Hepatocyte (in vitro differentiated cells): Measurements from ENCODE around the gene MSH3. TPM values are rescaled to one million over a fixed set of nuclear protein-coding genes. Genes with fewer than 3 reads are reported as not detected.

Experiments used
- DNase-seq: peaks from one replicate; pipeline ENCODE4 v3.0.0-alpha.2; 2016; ENCODE audit warnings: low spot score
- H2AFZ ChIP-seq: fragments of 200-600 bp; sonication (generic); 2 replicates; pipeline ENCODE4 v1.6.0; 2016; ENCODE audit warnings: antibody characterized with exemption, mild to moderate bottlenecking
- H3K27ac ChIP-seq: fragments of 200-600 bp; sonication (generic); 2 replicates; pipeline ENCODE4 v1.5.1; 2016; ENCODE audit warnings: mild to moderate bottlenecking
- H3K27me3 ChIP-seq: fragments of 200-600 bp; sonication (generic); 2 replicates; pipeline ENCODE4 v1.6.1; 2016
- H3K36me3 ChIP-seq: fragments of 200-600 bp; sonication (generic); replicated peaks from 2 replicates; pipeline ENCODE4 v1.5.1; 2016; ENCODE audit warnings: low read depth; ENCODE audit not compliant: insufficient read depth
- H3K4me1 ChIP-seq: fragments of 200-600 bp; sonication (generic); 2 replicates; pipeline ENCODE4 v1.5.1; 2016; ENCODE audit warnings: mild to moderate bottlenecking, moderate library complexity; ENCODE audit not compliant: insufficient read depth
- H3K4me2 ChIP-seq: fragments of 200-600 bp; sonication (generic); 2 replicates; pipeline ENCODE4 v1.6.0; 2016
- H3K4me3 ChIP-seq: fragments of 200-600 bp; sonication (generic); 2 replicates; pipeline ENCODE4 v1.5.1; 2016; ENCODE audit warnings: mild to moderate bottlenecking
- H3K79me2 ChIP-seq: fragments of 200-600 bp; sonication (generic); 2 replicates; pipeline ENCODE4 v1.6.0; 2017; ENCODE audit warnings: mild to moderate bottlenecking
- H3K9me2 ChIP-seq: fragments of 200-600 bp; sonication (generic); replicated peaks from 2 replicates; pipeline ENCODE4 v1.6.0; 2017; ENCODE audit warnings: mild to moderate bottlenecking; ENCODE audit not compliant: insufficient read depth
- H3K9me3 ChIP-seq: fragments of 200-600 bp; sonication (generic); 2 replicates; pipeline ENCODE4 v1.5.1; 2016; ENCODE audit warnings: low read depth, mild to moderate bottlenecking
- H4K20me1 ChIP-seq: fragments of 200-600 bp; sonication (generic); 2 replicates; pipeline ENCODE4 v1.6.0; 2016; ENCODE audit warnings: mild to moderate bottlenecking; ENCODE audit not compliant: insufficient read depth, poor library complexity, severe bottlenecking
- EZH2 ChIP-seq: fragments of 200-600 bp; sonication (generic); IDR thresholded peaks from 2 replicates; pipeline ENCODE4 v1.6.1; 2016; ENCODE audit warnings: antibody characterized with exemption, mild to moderate bottlenecking, borderline replicate concordance
- EZH2phosphoT487 ChIP-seq: fragments of 200-600 bp; sonication (generic); IDR thresholded peaks from one replicate; pipeline ENCODE4 v1.6.1; 2018; ENCODE audit warnings: antibody characterized with exemption, mild to moderate bottlenecking, low read depth, moderate library complexity; ENCODE audit not compliant: unreplicated experiment, severe bottlenecking
- WGBS: methylation state at CpG from one replicate; pipeline ENCODE4 v1.1.6; 2016; ENCODE audit warnings: low lambda C conversion rate; ENCODE audit errors: missing lambda C conversion rate; 5-methylcytosine and 5-hydroxymethylcytosine counted together
- polyA plus RNA-seq: library from polyadenylated mRNA; unstranded; fragments of >200 nt; fragmentation: Nextera tagmentation; extraction: Ambion mirVana; gene quantifications from 2 replicates; pipeline ENCODE4 v1.2.1, GENCODE V29; 2016
- total RNA-seq: library from RNA; depleted of rRNA; stranded (reverse); fragments of >200 nt; gene quantifications from 2 replicates; pipeline ENCODE4 v1.2.3, GENCODE V29; 2014
- TF ChIP-seq, protein P1 (sequence below): fragments of 200-600 bp; sonication (generic); IDR thresholded peaks from 2 replicates; pipeline ENCODE4 v1.5.1; 2016; ENCODE audit warnings: antibody characterized with exemption, mild to moderate bottlenecking; ENCODE audit not compliant: poor library complexity

Gene MSH3
- total and polyA plus RNA-seq, 2 experiments from 2014 or later, result 8.1 to 13.2 TPM

DNA sequence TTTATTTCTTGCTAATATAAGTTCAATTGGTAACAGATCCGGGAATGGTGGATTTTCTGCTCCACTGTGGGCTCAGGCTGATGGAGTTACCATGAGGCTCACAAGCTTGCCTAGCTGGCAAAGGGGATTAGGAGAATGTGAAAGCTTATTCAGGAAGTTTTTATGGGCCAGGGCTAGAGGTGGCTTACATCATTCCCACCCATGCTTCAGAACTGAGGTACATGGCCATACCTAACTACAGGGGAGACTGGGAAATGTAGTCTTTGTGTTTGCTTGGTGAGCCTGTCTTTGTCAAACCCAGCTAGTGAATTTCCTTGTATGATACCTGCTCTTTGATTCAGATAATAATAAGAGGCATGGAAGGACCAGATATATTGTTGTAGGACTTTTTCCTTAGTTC is 106.2 kb downstream of the MSH3 start:
- Histone ChIP-seq H4K20me1 (no peaks in the 10 kb centered on the region), H3K4me3 (no peak overlapping the region), H3K27ac (no peak overlapping the region), H3K79me2 (no peaks in the 10 kb centered on the region), H3K9me3 (no peaks in the 10 kb centered on the region), H3K9me2 (no peaks in the 10 kb centered on the region), H3K27me3 (no peaks in the 10 kb centered on the region), H3K36me3 (no peaks in the 10 kb centered on the region), H3K4me2 (no peak overlapping the region), H2AFZ (no peak overlapping the region), H3K4me1 (no peaks in the 10 kb centered on the region)
- TF ChIP-seq EZH2phosphoT487 (no peak), EZH2 (no peak)
- TF ChIP-seq, protein P1, sequence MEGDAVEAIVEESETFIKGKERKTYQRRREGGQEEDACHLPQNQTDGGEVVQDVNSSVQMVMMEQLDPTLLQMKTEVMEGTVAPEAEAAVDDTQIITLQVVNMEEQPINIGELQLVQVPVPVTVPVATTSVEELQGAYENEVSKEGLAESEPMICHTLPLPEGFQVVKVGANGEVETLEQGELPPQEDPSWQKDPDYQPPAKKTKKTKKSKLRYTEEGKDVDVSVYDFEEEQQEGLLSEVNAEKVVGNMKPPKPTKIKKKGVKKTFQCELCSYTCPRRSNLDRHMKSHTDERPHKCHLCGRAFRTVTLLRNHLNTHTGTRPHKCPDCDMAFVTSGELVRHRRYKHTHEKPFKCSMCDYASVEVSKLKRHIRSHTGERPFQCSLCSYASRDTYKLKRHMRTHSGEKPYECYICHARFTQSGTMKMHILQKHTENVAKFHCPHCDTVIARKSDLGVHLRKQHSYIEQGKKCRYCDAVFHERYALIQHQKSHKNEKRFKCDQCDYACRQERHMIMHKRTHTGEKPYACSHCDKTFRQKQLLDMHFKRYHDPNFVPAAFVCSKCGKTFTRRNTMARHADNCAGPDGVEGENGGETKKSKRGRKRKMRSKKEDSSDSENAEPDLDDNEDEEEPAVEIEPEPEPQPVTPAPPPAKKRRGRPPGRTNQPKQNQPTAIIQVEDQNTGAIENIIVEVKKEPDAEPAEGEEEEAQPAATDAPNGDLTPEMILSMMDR, result no peak
- no peak for DNase-seq
- WGBS, result 91% methylated on average over 1 of the region's 1 CpG

DNA sequence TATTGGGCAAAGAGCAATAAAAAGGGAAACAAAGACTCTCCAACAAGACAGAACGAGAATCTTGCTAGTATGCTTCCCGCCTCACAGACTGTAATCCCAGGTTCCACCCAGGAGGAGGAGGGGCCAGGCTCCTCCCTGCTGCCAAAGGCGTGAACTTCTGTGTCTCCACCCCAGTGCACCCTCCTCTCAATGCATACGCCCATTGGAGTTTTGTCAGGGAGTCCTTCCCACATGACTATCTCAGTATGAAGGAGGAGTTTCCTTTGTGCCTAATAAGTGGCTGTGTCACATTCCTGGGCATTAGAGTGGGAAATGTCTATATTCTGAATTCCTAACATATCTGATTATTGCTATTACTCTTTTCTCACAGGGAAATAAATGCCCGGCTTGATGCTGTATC is 106.7 kb downstream of the MSH3 start:
- Histone ChIP-seq H3K4me1 (no peaks in the 10 kb centered on the region), H2AFZ (no peak overlapping the region), H3K27me3 (no peaks in the 10 kb centered on the region), H3K36me3 (no peaks in the 10 kb centered on the region), H4K20me1 (no peaks in the 10 kb centered on the region), H3K79me2 (no peaks in the 10 kb centered on the region), H3K9me2 (no peaks in the 10 kb centered on the region), H3K4me3 (no peak overlapping the region), H3K9me3 (no peaks in the 10 kb centered on the region), H3K4me2 (no peak overlapping the region), H3K27ac (no peak overlapping the region)
- DNase-seq, result no peak
- TF ChIP-seq EZH2phosphoT487 (no peak), EZH2 (no peak)
- TF ChIP-seq, protein P1, result no peak
- WGBS, result 98% methylated on average over 5 of the region's 5 CpGs

DNA sequence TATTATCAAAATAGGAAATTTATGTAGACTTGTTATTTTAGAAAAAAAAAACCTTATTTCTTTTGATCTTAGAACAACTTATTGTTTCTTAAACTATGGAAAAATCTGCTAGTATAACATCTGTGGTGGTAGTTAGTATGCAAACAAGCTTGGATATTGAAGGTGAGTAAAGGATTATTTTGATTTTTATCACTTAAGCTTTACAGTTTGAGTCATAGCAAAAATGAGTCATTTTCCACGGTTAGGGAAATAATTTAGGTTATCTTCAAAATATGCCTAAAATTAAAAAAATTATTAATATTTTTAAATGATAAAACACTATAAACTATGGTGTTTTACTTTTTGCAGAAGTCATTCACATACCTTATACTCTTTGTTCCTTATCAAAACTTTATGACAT is 107.5 kb downstream of the MSH3 start:
- Histone ChIP-seq H3K4me1 (no peaks in the 10 kb centered on the region), H3K4me2 (no peak overlapping the region), H3K79me2 (no peaks in the 10 kb centered on the region), H3K9me3 (no peaks in the 10 kb centered on the region), H4K20me1 (no peaks in the 10 kb centered on the region), H3K4me3 (no peak overlapping the region), H2AFZ (no peak overlapping the region), H3K9me2 (no peaks in the 10 kb centered on the region), H3K36me3 (no peaks in the 10 kb centered on the region), H3K27ac (no peak overlapping the region), H3K27me3 (no peaks in the 10 kb centered on the region)
- TF ChIP-seq EZH2 (no peak), EZH2phosphoT487 (no peak)
- TF ChIP-seq, protein P1, result no peak
- no peak for DNase-seq
- 85% methylated on average over 1 of the region's 1 CpG for WGBS

DNA sequence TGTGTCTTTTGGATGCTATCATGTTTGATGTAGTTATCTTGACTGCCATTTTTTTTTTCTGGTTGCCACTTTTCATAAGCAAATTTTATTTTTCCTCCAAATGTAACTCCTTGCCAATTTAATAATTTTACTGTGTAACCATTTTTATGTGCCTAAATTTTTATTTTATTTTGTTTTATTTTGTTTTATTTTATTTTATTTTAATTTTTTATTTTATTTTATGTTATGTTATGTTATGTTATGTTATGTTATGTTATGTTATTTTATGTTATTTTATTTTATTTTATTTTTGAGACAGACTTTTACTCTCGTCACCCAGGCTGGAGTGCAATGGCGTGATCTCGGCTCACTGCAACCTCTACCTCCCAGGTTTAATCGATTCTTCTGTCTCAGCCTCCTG is 108.1 kb downstream of the MSH3 start:
- no peaks in the 10 kb centered on the region for H3K9me3 ChIP-seq
- H3K9me2 ChIP-seq, result no peaks in the 10 kb centered on the region
- no peaks in the 10 kb centered on the region for H3K27me3 ChIP-seq
- 97% methylated on average over 4 of the region's 4 CpGs for WGBS
- H3K4me2 ChIP-seq, result no peak overlapping the region
- no peaks in the 10 kb centered on the region for H3K79me2 ChIP-seq
- no peak overlapping the region for H3K27ac ChIP-seq
- no peaks in the 10 kb centered on the region for H3K36me3 ChIP-seq
- no peak overlapping the region for H2AFZ ChIP-seq
- H3K4me3 ChIP-seq, result no peak overlapping the region
- TF ChIP-seq, protein P1, result no peak
- TF ChIP-seq EZH2phosphoT487 (no peak), EZH2 (no peak)
- no peaks in the 10 kb centered on the region for H3K4me1 ChIP-seq
- H4K20me1 ChIP-seq, result no peaks in the 10 kb centered on the region
- no peak for DNase-seq
